HL-60 (cell line): ENCODE data around the gene DOC2B.

Experiments
- CTCF ChIP-seq: IDR thresholded peaks from one replicate; pipeline ENCODE4 v1.5.1; 2011; ENCODE audit warnings: low read length, control low read depth, inconsistent platforms; ENCODE audit not compliant: insufficient read depth
- GABPA ChIP-seq: IDR thresholded peaks from 2 replicates; pipeline ENCODE4 v1.6.1; 2012; ENCODE audit warnings: low read depth
- POLR2AphosphoS5 ChIP-seq: IDR thresholded peaks from 2 replicates; pipeline ENCODE4 v1.6.1; 2012; ENCODE audit warnings: low read depth
- REST ChIP-seq: IDR thresholded peaks from 2 replicates; pipeline ENCODE4 v1.6.1; 2012; ENCODE audit warnings: low read depth; ENCODE audit not compliant: insufficient replicate concordance
- SPI1 ChIP-seq: IDR thresholded peaks from 2 replicates; pipeline ENCODE4 v1.6.1; 2012; ENCODE audit warnings: low read depth, mild to moderate bottlenecking, borderline replicate concordance

- no peak for TF ChIP-seq CTCF
- no peak for TF ChIP-seq GABPA
- no peak for TF ChIP-seq POLR2AphosphoS5
- TF ChIP-seq REST = no peak
- no peak for TF ChIP-seq SPI1
These were observed 11.2 kb downstream of the DOC2B start for GRCh38 chr17:170130-170670.
